Activated T-helper 1 cell treated with anti-CD3 and anti-CD28 coated beads, Interleukin-2, amount 50 U/mL, for 16 hours (primary cell): ENCODE data around the gene CSTPP1.
"Not testable (repeated sequence)": the region's sequence is repeated elsewhere in the genome, so short reads cannot be mapped to it uniquely, and the experiment has no call there.

ENCODE experiments used
- DNase-seq, 2 donors: peaks; one replicate each; pipeline ENCODE4 v3.0.0-alpha.2; 2020; ENCODE audit warnings: low read depth in 1 of 2, low spot score in 1 of 2

The CSTPP1 gene

DNA sequence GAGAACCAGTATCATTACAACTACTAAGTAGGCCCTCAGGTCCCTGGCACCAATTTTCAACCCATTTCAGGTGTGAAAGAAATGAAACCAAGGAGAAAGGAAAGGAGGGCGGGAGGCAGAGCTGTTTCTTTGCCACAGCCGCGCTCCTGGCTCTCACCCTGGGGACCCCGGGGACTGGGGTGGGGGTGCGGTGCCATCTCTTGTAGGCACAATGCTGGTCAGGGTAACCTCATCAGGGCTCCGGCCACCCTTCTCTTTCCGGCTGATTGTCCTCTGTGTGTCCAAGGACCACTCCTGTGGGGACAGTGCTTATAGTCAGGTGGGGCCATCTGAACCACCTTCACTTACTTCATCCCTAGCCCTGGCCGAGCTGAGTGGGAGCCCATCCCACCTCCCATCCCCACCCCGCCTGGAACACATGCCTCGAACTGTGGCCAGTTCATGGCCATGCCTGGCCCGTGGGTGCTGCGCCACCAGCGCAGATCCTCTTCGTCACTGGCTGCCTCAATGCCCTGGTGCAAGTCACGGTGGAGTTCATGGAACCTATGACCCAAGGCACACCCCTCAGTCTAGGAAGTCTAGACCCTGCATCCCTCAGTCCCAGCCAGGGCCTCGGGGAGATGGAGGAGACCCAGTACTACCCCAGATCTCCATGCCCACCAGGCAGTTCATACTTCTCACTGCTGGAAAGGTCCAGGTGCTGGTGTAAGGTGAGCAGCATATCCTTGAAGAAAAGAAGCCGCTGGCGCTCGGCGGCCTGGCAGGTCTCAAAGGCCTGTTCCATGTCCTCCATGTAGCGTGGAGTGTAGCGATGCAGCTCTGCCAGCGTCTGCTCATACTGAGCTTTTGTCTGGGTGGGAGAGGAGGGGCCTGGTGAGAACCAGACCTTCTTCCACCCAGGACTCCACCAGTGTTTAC, 242.4 kb downstream of the CSTPP1 start:
- DNase-seq: no peak

DNA sequence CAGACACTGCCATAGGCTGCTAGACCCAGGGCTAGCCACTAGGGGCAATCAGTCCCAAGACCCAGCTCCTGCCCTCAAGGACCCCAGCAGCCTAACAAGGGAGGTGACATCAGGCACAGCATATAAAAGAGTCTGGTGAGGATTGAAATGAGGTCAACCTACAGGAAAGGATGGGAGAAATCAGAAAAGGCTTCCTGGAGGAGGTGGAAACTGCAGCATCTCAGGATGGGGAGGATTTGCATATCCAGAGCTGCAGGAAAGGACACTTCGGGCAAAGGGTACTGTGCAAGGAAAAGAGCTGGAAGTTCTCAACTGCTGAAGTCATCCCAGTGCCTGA, 243.1 kb downstream of the CSTPP1 start:
- no peak for DNase-seq

DNA sequence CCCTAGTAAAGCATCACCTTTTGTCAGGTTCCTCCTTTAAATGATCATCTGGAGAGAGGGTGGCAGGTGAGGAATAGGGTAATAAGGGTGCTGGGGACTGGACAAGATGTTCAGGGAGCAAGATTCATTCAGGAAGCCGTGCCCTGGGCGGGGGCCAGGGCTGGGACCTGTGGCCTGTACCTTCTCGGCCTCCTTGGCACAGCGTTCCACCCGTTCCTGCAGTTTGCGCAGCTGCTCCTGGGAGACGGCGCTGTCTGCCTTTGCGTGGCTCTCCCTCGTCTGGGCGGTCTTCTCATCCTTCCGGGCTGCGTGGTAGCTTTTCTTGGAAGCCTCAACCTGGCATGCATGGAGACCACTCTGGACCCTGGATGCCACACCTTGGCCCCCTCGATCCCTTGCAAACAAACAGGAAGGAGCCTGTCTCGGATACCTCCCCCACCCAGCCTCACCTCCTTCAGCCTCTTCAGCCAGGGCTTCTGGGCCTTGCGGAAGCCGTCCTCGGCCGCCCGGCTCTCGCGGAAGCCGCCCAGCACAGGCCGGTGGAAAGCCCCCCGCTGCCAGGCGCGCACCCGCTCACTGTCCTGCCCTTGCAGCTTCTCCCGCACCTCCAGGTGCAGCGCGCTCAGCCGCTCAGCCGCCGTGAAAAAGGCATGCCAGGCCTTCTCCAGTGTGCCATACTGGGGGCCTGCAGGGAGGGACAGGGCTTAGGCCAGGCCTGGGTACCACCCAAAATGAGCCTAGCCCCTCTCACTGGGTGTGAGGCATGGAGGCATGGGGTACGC, 243.6 kb downstream of the CSTPP1 start:
- no peak for DNase-seq

DNA sequence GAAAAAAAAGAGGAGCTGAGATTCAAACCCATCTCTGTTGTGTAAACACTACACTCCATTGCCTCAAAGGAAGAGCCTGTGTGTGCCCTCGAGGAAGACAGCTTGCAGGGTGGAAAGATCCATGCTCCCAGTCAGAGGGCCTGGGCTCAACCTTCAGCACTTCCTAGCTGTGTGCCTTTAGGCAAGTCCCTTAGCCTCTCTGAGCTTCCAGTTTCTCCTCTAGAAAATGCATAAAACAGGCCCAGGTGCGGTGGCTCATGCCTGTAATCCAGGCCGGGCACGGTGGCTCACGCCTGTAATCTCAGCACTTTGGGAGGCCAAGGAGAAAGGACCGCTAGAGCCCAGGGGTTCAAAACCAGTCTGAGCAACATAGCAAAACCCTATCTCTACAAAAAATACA, 244.7 kb downstream of the CSTPP1 start:
- no peak for DNase-seq

DNA sequence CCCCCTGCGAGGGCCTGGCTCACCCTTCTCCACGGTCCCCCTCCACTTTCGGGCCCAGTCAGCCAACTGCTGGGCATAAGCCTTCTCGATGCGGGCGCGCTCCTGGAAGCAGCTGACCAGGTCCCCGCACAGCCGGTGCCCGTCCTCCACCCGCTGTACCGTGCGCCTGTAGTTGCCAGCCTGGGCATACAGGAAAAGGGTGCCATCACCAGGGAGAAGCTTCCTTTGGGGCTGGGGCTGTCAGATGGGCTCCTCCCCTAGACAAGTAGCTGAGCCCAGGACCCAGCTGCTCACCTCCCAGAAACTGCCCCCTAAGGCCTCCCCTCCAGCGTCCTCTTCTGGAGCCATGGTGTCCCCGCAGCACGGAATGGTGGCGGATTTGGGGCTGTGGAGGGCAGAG, 245.8 kb downstream of the CSTPP1 start:
- no peak for DNase-seq

DNA sequence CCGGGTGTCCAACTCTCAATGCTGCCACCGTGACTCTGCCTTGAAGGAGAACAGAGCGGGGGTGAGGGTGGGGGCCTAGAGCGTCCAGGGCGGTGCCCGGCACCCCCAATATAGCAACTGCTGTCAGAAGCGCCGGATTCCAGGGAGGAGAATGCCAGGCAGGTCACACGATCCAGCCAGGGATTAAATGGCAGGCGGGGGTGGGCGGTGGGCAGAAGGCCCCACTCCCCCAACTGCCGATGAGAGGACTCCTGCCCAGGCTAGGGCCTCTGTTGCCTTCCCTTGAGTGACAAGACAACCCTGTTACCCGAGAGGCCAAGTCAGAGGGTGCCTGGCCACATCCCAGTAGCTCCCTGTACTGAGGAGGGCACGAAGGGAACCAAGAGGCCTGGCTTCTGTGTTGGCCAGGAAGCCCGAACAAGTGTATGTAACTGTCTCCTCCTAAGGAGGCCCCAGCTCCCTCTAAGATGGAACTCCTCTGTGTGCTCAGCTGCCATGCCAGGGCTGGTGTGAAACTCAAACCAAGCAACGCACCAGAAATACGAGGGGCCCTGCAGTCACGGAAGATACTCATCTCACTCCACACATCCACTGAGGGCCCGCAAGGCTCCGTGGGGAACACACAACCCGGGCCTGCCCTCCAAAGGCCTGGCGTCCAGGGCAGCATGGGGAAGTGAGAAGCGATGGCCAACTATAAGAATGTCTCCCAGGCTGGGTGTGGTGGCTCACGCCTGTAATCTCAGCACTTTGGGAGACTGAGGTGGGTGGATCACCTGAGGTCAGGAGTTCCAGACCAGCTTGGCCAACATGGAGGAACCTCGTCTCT, 246.7 kb downstream of the CSTPP1 start:
- no peak for DNase-seq

DNA sequence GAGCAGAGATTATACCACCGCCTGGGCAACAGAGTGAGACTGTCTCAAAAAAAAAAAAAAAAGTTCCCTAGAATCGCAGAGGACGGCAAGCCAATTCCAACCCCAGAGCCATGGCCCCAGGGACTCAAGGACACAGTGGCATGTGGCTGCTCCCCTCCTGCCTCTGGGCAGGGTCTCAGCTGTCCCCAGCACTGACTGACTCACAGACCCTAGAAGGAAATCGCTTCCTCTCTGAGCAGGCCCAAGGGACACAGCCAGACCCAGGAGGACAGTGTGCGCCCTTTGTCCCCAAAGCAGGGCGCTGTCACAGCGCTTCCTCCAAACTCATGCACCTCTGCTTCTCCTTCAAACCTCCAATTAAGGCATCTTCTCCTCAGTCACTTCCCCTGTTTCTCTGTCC, 247.4 kb downstream of the CSTPP1 start:
- DNase-seq: no peak

DNA sequence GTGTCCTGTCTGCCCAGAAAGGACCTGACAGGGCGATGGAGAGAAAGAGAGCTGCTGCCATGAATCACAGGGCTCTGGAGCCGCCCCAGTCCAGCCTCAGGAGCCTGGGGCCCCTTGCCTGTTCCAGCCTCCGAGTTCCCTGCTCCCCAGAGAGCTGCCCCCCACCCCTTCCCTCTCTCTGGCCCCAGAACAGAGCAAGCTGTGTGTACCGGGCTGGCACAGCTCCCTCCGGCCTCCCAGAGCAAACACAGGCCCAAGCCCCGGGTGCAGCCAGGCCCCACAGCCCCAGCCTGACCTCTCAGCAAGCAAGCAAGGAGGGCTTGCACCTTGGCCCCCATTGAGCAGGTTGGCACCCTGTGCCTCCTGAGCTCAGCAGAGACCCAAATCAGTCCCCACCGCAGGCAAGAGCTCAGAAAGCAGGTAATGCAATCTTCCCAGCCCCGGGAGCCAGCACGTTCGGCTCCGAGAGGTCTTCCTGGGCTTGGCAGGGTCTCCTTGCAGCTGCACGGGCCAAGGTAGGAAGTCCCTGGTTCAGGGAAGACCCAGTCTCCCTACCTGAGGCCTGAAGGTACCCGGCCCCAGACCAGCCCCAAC, 248.2 kb downstream of the CSTPP1 start:
- DNase-seq: no peak

DNA sequence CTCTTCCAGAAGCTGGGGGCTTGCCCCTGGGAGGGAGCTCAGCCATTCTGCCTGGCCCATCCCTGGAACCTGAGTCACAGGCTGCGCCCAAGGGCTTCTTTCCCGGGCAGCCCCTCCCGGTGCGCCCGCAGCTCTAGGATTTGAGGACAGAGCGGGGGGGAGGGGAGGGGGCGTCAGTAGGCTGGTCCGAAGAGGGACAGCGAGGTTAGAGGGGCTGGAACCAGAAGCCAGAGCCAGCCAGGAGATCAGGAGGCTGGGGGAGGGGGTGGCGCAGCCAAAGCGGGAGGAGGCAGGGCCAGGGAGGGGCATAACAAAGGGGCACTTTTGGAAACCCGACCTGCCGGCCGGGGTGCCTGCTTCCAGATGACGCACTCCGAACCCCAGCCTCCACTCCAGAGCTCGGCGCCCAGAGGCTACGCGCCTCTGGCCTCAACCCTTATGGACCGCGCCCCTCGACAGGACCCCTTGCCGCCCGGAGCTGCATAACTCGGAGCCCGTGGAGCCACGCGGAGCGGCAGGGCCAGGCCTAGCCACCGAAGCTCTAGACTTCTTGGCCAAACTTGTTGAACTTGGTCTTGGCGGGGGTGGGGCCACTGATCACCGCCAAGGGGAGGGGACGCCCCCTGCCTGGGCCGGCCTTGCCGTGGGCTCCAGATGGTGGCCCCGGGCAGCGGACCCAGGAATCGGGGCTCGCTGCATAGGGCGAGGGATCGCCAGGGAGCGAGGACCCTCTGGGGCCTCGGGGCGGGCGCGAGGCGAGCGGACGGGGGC, 248.9 kb downstream of the CSTPP1 start:
- no peak for DNase-seq

DNA sequence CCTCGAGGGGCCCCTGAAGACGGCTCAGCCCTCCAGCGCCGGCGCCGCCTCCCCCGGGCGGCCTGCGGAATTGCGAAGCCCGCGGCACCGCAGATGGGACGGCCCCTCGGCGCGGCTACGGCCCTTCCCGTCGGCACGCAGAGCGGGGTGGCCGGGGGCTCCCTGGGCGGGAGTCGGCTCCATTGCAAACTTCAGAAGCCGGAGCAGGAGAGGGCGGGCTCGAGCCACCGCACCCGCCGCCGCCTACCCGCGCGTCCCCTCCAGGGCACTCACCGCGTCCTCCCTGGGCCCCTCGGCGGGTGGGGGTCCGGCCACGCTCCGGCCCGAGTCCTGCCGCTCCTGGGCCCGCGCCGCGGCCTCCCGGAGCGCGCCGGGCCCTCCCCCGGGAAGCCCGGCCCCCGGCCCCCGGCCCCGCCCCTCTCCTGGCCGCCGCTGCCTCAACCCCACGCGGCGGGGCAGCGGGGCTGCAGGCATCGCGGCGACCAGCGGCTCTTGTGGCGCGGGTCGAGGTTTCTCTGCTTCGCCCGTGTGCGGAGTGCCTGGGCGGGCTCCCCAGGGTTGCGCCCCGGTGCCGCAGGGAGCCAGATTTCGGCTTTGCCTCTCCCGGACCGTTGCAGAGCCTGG, 249.6 kb downstream of the CSTPP1 start, which contains the start of gene PACSIN3:
Gene PACSIN3 (minus strand): TSS at position 359 of the 624 bp plus-strand sequence. CDS start 3,707 bp downstream, outside the sequence.
- peak in 1 of 2 donors; percentile 25 for DNase-seq

DNA sequence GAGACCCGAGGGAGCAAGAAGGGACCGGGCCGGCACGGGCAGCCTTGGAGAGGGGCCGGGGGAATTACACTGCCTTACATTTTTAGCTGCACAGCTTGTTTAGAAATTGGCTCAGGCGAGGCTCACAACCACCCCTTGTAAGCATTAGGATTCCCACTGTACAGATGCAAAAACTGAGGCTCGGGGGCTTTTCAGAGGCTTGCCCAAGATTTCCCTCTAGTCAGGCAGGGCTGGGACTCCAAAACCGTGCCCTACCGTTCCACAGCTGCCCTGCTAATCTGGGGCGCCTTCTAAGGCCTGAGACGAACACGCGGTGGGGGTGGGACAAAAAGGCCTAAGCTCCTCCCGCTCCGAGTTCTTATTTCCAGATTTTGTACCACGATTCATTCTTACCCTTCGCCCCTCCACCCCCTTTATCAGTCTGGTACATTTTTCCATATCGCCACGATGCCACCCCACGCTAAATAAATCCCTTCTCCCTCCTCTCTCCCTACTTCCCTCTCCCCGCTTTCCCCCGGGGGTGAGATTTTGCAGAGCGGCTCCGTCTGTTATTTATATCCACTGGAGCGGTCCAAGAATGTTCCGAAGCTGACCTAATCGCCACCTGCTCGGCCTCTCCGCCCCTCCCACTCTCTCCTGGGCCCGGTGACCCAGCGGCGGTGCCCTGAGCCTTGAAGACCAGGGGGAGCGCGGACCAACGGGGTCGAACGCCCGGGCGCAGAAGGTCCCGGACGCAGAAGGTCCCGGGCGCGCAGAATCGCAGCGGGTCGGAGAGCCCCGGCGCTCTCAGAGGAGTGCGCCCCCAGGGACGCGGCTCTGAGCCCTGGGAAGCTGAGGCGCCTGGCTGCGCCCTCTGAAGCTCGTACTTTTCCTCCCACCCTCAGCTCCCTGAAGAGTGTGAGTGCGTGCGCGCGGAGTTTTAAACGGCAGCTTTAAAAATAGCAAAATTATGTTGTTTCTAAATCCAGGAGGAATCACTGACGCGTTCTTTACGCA, 250.4 kb downstream of the CSTPP1 start:
- no peak for DNase-seq

DNA sequence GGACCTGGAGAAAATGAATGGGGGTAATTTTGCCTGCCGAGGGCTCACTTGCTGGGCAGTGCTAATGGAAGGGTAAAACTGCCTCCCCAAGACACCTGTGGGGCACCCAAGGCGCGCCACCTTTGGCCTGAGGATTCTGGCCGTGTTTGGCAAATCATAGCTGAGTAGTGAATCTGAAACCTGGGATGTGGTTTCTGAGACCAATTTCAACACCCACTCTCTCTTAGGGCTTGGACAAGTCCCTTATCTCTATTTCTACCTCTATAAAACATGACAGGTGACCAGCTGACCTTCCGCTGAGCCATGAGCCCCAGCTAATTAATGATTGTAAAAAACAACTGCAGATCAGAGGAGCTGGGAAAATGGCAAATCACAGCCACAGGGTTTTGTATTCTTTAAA, 251.2 kb downstream of the CSTPP1 start:
- no peak for DNase-seq

DNA sequence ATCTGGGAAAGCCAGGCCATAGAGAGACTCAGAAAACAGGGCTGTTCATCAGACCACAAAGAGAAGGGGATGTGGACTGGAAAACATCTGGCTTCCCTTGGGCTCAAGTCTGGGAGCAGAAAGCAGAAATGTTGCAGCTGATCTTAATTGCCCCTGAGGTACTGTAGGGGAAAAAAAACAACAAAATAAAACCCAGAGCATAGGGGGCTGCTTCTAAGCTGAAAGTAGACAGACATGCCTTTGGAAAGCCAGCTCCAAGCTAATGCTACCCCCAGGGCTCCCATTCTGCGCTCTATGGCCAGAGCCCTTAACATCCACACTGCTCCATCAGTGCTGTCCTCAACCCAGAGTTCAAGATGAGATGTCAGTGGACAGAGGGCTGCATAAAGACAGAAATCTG, 251.7 kb downstream of the CSTPP1 start:
- DNase-seq: no peak

DNA sequence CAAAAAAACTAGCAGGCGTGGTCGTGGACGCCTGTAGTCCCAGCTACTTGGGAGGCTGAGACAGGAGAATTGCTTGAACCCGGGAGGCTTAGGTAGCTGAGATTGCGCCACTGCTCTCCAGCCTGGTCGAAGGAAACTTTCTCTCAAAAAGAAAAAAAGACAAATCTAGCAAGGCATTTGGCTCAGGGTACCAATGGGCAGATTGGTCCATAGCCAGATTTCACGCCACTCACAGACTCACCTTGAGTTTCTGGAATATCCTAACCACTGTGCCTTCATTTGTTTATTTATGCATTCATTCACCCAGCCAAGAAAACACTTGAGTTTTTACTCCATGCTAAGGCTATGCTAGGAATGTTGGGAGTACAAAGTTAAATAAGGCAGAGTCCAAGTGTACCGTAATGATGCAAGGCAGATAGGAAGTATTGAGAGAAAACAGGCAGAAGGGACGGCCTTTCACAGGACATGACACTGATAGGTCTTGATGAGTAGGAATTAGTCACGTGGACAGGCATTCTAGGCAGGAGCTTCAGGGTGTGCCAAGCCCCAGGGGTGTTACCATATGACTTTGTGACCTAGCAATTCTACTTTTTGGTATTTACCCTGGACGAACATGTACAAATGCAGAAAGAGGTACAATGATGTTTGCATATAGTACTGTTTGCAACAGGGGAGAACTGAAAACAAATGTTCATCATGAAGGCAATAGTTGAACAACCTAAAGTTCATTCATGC, 252.7 kb downstream of the CSTPP1 start:
- DNase-seq: no peak

DNA sequence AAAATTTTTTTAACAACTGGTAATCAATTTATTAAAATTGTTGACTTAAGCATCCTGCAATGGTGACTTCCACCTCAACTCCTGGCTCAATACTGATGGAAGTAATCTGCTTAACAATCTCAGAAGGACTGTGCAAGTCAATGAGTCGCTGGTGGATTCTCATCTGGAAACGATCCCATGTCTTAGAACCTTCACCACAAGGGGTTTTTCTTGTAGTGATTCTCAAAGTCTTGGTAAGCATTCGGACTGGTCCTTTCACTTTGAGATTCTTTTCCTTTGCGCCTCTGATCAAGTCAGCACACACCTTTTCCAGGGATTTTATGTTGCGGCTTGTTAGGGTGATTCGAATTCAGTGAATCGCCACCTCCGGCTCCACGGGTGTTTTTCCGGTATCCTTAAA, 254.6 kb downstream of the CSTPP1 start:
- not testable (repeated sequence) for DNase-seq

DNA sequence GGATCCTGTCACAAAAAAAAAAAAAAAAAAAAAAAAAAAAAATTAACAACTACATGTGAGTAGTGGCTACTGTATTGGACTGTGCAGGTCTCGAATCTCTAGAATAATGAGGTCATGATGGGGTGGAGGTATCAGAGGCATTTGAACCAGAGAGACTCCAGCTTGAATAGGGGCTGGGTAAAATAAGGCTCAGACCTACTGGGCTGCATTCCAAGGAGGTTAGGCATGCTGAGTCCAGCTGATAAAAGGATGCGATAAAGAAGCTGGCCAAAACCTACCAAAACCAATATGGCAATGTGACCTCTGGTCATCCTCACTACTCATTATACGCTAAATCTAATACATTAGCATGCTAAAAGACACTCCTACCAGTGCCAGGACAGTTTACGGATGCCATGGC, 255.6 kb downstream of the CSTPP1 start:
- DNase-seq: no peak

DNA sequence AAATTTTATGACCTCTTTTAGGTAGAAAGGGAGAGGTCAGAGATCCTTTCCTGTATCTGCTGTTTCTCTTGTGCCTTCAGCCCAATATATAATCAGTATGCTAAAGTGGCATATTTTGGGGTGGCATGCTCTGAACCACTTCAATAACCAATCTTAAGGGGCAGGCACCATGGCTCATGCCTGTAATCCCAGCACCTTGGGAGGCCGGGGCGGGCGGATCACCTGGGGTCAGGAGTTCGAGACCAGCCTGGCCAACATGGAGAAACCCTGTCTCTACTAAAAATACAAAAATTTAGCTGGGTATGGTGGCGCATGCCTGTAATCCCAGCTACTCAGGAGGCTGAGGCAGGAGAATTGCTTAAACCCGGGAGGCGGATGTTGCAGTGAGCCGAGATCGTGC, 261.6 kb downstream of the CSTPP1 start:
- DNase-seq: not testable (repeated sequence)

DNA sequence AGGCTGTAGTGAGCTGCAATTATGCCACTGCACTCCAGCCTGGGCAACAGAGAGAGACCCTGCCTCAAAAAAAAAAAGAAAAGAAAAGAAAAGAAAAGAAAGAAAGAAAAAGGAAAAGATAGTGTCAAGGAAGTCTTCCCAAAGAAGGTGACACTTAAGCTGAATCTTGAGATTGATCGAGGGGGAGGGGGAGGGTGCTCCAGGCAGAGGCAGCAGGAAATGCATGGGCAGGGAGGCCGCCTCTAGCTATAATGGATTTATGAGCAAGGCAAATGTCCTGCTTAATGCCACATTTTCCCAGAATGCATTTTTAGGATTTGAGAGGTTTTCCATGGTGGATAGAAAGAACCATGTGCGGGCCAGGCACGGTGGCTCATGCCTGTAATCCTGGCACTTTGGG, 264.5 kb downstream of the CSTPP1 start:
- no peak for DNase-seq
